GM12801 (cell line): Measurements from ENCODE around the gene TRAPPC12.

Experiments used
- TF ChIP-seq, protein P1 (sequence below): IDR thresholded peaks from one replicate; pipeline ENCODE4 v1.5.1; 2011; ENCODE audit warnings: control low read depth; ENCODE audit not compliant: insufficient read length; ENCODE audit errors: extremely low read depth

The TRAPPC12 gene

GRCh38 chr2:3464401-3465005 is 85.0 kb downstream of the TRAPPC12 start:
- TF ChIP-seq, protein P1, sequence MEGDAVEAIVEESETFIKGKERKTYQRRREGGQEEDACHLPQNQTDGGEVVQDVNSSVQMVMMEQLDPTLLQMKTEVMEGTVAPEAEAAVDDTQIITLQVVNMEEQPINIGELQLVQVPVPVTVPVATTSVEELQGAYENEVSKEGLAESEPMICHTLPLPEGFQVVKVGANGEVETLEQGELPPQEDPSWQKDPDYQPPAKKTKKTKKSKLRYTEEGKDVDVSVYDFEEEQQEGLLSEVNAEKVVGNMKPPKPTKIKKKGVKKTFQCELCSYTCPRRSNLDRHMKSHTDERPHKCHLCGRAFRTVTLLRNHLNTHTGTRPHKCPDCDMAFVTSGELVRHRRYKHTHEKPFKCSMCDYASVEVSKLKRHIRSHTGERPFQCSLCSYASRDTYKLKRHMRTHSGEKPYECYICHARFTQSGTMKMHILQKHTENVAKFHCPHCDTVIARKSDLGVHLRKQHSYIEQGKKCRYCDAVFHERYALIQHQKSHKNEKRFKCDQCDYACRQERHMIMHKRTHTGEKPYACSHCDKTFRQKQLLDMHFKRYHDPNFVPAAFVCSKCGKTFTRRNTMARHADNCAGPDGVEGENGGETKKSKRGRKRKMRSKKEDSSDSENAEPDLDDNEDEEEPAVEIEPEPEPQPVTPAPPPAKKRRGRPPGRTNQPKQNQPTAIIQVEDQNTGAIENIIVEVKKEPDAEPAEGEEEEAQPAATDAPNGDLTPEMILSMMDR = no peak

GRCh38 chr2:3465328-3465727 is 85.8 kb downstream of the TRAPPC12 start:
- TF ChIP-seq, protein P1 = no peak

DNA sequence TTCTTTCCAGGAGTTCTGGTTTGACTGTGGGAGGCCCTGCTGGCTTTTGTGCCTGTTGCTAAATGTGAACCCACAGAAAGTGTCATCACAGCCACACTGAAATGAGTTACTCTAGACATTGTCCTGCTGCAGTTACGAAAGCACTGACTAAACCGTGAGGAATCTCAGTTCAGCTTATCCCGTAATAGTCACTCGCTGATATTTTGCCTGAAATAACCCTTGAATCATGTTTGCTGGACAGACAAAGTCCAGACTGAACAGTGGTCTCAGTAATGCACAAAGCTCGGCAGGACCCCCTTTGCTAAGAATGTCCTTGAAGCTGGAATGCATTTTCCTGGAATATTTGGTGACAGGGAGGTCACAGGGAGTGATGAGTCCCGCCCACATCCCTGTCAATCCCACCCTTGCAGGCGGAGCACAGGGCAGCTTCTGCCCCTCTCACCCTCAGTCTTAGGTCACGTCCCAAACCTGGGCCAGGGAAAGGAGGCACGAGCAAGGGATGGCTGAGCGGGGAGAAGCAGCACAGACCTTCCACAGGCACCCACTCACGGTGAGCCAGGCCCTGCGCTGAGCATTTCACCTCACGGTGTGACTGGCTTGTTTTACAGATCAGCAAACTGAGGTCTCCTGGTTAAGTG is 86.5 kb downstream of the TRAPPC12 start:
- TF ChIP-seq, protein P1 = no peak

DNA sequence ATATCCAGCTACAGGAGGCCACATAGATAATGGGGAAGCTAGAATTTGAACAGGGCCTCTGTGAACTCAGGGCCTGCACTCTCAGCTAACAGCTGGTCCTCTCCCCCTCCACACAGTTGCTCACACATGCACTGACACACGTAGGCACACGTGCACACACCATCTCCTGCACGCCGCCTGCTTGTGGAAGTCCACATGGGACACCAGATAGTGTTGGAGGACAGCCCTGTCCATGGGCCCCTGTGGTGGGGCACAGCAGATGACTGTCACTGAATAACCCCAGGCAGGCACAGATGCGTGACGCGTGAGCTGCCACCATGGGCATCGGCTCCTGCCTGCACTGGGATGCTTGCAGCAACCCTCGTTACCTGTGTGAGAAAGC is 87.0 kb downstream of the TRAPPC12 start:
- TF ChIP-seq, protein P1 = no peak

DNA sequence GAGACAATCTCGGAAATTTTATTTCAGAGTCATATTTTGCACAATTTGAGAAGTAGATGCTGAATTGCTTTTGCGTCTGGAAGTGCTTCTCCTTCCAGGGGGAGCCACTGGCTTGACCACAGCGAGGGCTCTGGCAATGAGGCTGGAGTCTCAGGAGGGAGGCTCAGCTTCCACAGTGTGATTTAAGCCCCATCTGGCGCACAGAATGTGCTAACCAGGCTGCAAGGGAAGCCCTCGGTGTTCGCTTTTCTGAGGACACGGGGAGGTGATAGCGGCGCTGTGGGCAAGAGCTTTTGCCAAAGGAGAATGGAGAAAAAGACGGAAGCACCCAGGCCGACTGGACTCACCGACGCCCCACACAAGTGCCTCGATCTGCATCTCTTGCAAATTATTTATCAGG is 87.5 kb downstream of the TRAPPC12 start:
- TF ChIP-seq, protein P1 = no peak

GRCh38 chr2:3467654-3468053 is 88.2 kb downstream of the TRAPPC12 start:
- TF ChIP-seq, protein P1 = no peak

GRCh38 chr2:3468296-3468988 is 88.9 kb downstream of the TRAPPC12 start:
- TF ChIP-seq, protein P1 = no peak
